ENCODE results near the gene RALGPS1.

DNA sequence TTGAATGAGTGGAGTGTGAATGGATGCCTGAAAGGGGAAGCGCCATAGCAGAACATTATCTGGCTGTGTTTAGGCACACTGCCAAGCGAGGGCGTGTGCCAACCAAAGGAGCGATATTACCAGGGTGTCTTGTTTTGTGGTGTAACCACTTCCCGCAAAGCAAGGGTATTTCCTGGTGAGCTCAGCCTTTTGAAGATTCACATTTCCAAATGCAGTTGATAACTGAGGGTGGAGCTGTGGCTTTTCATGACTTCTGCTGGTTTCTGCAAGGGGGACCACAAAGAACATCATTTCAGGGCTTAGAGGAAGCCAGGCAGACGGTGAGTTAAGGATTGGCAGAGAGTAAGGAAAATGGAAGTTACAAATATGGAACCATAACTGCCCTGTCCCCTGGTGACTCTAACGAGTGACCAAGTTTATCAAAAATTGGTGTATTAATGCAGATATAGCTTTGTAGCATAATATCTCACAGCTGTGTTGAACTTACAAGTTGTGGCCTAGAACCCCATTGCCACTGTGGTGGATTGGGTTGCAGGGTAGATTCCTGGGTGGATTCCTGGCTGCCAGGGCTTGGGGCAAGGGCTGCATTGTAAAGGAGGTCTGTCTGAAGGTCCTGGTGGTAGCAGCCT lies 71.4 kb downstream of the RALGPS1 start:
- TF ChIP-seq, protein P1, sequence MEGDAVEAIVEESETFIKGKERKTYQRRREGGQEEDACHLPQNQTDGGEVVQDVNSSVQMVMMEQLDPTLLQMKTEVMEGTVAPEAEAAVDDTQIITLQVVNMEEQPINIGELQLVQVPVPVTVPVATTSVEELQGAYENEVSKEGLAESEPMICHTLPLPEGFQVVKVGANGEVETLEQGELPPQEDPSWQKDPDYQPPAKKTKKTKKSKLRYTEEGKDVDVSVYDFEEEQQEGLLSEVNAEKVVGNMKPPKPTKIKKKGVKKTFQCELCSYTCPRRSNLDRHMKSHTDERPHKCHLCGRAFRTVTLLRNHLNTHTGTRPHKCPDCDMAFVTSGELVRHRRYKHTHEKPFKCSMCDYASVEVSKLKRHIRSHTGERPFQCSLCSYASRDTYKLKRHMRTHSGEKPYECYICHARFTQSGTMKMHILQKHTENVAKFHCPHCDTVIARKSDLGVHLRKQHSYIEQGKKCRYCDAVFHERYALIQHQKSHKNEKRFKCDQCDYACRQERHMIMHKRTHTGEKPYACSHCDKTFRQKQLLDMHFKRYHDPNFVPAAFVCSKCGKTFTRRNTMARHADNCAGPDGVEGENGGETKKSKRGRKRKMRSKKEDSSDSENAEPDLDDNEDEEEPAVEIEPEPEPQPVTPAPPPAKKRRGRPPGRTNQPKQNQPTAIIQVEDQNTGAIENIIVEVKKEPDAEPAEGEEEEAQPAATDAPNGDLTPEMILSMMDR (IDR thresholded peaks at IDR 0.05), result no peak
- no peak for TF ChIP-seq EP300 (IDR thresholded peaks at IDR 0.05)

Measured in sigmoid colon (tissue), 4 donors.